Keratinocyte (primary cell): ENCODE measurements around the gene SCAI. TPM values are rescaled to one million over a fixed set of nuclear protein-coding genes. Genes with fewer than 3 reads are reported as not detected.

Experiments
- DNase-seq: peaks from one replicate; pipeline ENCODE4 v3.0.0-alpha.2; 2011; ENCODE audit warnings: low read depth, missing footprints, low spot score
- FAIRE-seq: peaks from 2 replicates; lab custom pipeline; 2011; peaks lifted over from hg19 to GRCh38; lab: Jason Lieb, UNC
- H2AFZ ChIP-seq: 2 replicates; pipeline ENCODE4 v1.6.0; 2012; ENCODE audit warnings: low read length, control low read depth, inconsistent platforms; ENCODE audit not compliant: control insufficient read depth
- H3K27ac ChIP-seq: 2 replicates; pipeline ENCODE4 v1.5.1; 2011; ENCODE audit warnings: low read length; ENCODE audit not compliant: control insufficient read depth, insufficient read depth
- H3K27me3 ChIP-seq: 3 replicates; pipeline ENCODE4 v1.6.0; 2011; ENCODE audit warnings: low read length; ENCODE audit not compliant: control insufficient read depth, insufficient read depth; ENCODE audit errors: extremely low read depth
- H3K36me3 ChIP-seq, 2 experiments: 2 replicates in 1 of 2; 3 replicates in 1 of 2; pipeline ENCODE4 v1.5.1; 2011; ENCODE audit warnings: low read length in 2 of 2, mild to moderate bottlenecking in 1 of 2; ENCODE audit not compliant: control insufficient read depth in 2 of 2, insufficient read depth in 2 of 2; ENCODE audit errors: extremely low read depth in 1 of 2
- H3K4me1 ChIP-seq: 3 replicates; pipeline ENCODE4 v1.5.1; 2011; ENCODE audit warnings: low read length; ENCODE audit not compliant: control insufficient read depth, insufficient read depth; ENCODE audit errors: extremely low read depth
- H3K4me2 ChIP-seq: 3 replicates; pipeline ENCODE4 v1.6.0; 2011; ENCODE audit warnings: low read depth, low read length; ENCODE audit not compliant: control insufficient read depth, insufficient read depth; ENCODE audit errors: extremely low read depth
- H3K4me3 ChIP-seq, 3 experiments: fragments of 200-600 bp in 1 of 3; sonication (generic) in 1 of 3; 2 replicates in 2 of 3; 3 replicates in 1 of 3; pipeline ENCODE4 v1.5.1; 2011 to 2016; ENCODE audit warnings: low read length in 3 of 3, mild to moderate bottlenecking in 3 of 3, control low read depth in 2 of 3, inconsistent platforms in 1 of 3, low read depth in 1 of 3, mixed read lengths in 1 of 3, mixed run types in 1 of 3, moderate library complexity in 1 of 3; ENCODE audit not compliant: control insufficient read depth in 2 of 3, insufficient read depth in 2 of 3; ENCODE audit errors: extremely low read depth in 1 of 3
- H3K79me2 ChIP-seq: 2 replicates; pipeline ENCODE4 v1.6.0; 2012; ENCODE audit warnings: low read length; ENCODE audit not compliant: control insufficient read depth, insufficient read depth
- H3K9ac ChIP-seq: 3 replicates; pipeline ENCODE4 v1.6.0; 2011; ENCODE audit warnings: low read length; ENCODE audit not compliant: control insufficient read depth, insufficient read depth; ENCODE audit errors: extremely low read depth
- H3K9me1 ChIP-seq: 3 replicates; pipeline ENCODE4 v1.6.0; 2011; ENCODE audit warnings: low read length; ENCODE audit not compliant: control insufficient read depth, insufficient read depth; ENCODE audit errors: extremely low read depth
- H3K9me3 ChIP-seq: 2 replicates; pipeline ENCODE4 v1.5.1; 2012; ENCODE audit warnings: low read depth, low read length; ENCODE audit not compliant: control insufficient read depth
- H4K20me1 ChIP-seq: 3 replicates; pipeline ENCODE4 v1.6.0; 2011; ENCODE audit warnings: low read length; ENCODE audit not compliant: control insufficient read depth, insufficient read depth; ENCODE audit errors: extremely low read depth
- EZH2 ChIP-seq: IDR thresholded peaks from one replicate; pipeline ENCODE4 v1.6.1; 2012; ENCODE audit warnings: inconsistent platforms, mild to moderate bottlenecking, low read length, moderate library complexity
- dilution Hi-C: fragments of 300-500 bp; cut with MboI; formaldehyde crosslinking; loops from one replicate; pipeline ENCODE4 v1.7.0; 2020; ENCODE audit warnings: low sequenced_read_pairs; ENCODE audit not compliant: extremely low pct_ligation_motif_present
- polyA plus RNA-seq, 5 experiments: library from polyadenylated mRNA; depleted of rRNA in 3 of 5; stranded (reverse) in 3 of 5; stranded (forward) in 1 of 5; unstranded in 1 of 5; fragments of >200 nt; gene quantifications; 1 replicate in 1 of 5; 2 replicates in 3 of 5; 3 replicates in 1 of 5; pipeline versions ENCODE4 v1.2.1 to v1.2.3, GENCODE V29; 2011 to 2012; ENCODE audit warnings: missing spikeins in 2 of 5, low read depth in 1 of 5, low replicate concordance in 1 of 5
- TF ChIP-seq, protein P1 (sequence below), 3 experiments: IDR thresholded peaks in 1 of 3; conservative IDR thresholded peaks in 1 of 3; optimal IDR thresholded peaks in 1 of 3; 2 replicates in 2 of 3; 3 replicates in 1 of 3; pipeline versions ENCODE3 to v1.5.1; 2011; ENCODE audit warnings: low read length in 3 of 3, mild to moderate bottlenecking in 3 of 3, moderate library complexity in 2 of 3, control low read depth in 1 of 3, inconsistent platforms in 1 of 3; ENCODE audit not compliant: insufficient read depth in 2 of 3; ENCODE audit errors: extremely low read depth in 1 of 3

The SCAI gene
- polyA plus RNA-seq, 1 donor (not counting 4 experiments of a cell fraction or from before 2014, with no cell fraction given) = 3.0 TPM

DNA sequence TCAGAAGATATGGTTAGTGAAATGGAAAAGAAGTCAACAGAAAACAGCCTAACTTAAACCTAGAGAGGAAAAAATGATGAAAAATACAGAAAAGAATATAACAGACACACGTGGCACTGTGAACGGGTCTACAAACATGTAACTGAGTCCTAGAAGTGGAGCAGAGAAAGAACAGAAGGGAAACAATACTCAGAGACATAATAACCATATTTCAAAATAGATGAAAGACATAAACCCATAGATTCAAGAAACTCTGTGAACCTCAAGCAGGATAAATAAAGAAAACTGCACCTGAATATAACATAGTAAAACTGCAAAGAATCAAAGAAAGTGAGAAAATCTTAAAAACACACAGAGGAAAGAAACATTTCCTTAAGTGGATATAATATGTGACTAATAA is 134.7 kb downstream of the SCAI start:
- no peak overlapping the region for H3K27ac ChIP-seq
- H3K9ac ChIP-seq = no peak overlapping the region
- H3K36me3 ChIP-seq = no peaks in the 10 kb centered on the region
- dilution Hi-C loops = no loop called here
- no peak overlapping the region for H2AFZ ChIP-seq
- H3K4me3 ChIP-seq = no peak overlapping the region
- no peaks in the 10 kb centered on the region for H3K4me1 ChIP-seq
- H3K79me2 ChIP-seq = no peaks in the 10 kb centered on the region
- no peaks in the 10 kb centered on the region for H3K9me3 ChIP-seq
- DNase-seq (no peak), FAIRE-seq (no peak)
- H3K9me1 ChIP-seq = no peaks in the 10 kb centered on the region
- H3K27me3 ChIP-seq = no peaks in the 10 kb centered on the region
- no peak overlapping the region for H3K4me2 ChIP-seq
- no peak for TF ChIP-seq EZH2
- TF ChIP-seq, protein P1, sequence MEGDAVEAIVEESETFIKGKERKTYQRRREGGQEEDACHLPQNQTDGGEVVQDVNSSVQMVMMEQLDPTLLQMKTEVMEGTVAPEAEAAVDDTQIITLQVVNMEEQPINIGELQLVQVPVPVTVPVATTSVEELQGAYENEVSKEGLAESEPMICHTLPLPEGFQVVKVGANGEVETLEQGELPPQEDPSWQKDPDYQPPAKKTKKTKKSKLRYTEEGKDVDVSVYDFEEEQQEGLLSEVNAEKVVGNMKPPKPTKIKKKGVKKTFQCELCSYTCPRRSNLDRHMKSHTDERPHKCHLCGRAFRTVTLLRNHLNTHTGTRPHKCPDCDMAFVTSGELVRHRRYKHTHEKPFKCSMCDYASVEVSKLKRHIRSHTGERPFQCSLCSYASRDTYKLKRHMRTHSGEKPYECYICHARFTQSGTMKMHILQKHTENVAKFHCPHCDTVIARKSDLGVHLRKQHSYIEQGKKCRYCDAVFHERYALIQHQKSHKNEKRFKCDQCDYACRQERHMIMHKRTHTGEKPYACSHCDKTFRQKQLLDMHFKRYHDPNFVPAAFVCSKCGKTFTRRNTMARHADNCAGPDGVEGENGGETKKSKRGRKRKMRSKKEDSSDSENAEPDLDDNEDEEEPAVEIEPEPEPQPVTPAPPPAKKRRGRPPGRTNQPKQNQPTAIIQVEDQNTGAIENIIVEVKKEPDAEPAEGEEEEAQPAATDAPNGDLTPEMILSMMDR (optimal IDR thresholded peaks at IDR 0.05 in 1 of 3, IDR thresholded peaks at IDR 0.05 in 1 of 3, conservative IDR thresholded peaks at IDR 0.05 in 1 of 3; ENCODE audit: extremely low read depth in 1 of 3, insufficient read depth in 2 of 3, low read length in 3 of 3) = no peak
- H4K20me1 ChIP-seq = no peaks in the 10 kb centered on the region

- H3K9me1 ChIP-seq = no peaks in the 10 kb centered on the region
- H3K4me2 ChIP-seq = no peak overlapping the region
- H3K27ac ChIP-seq = no peak overlapping the region
- H3K9ac ChIP-seq = no peak overlapping the region
- no peaks in the 10 kb centered on the region for H3K27me3 ChIP-seq
- H3K79me2 ChIP-seq = no peaks in the 10 kb centered on the region
- FAIRE-seq (peak; percentile 20), DNase-seq (no peak)
- no peaks in the 10 kb centered on the region for H3K36me3 ChIP-seq
- H3K9me3 ChIP-seq = no peaks in the 10 kb centered on the region
- H4K20me1 ChIP-seq = no peaks in the 10 kb centered on the region
- dilution Hi-C loops = no loop called here
- H2AFZ ChIP-seq = no peak overlapping the region
- H3K4me3 ChIP-seq = no peak overlapping the region
- no peaks in the 10 kb centered on the region for H3K4me1 ChIP-seq
- TF ChIP-seq, protein P1 (optimal IDR thresholded peaks at IDR 0.05 in 1 of 3, IDR thresholded peaks at IDR 0.05 in 1 of 3, conservative IDR thresholded peaks at IDR 0.05 in 1 of 3; ENCODE audit: extremely low read depth in 1 of 3, insufficient read depth in 2 of 3, low read length in 3 of 3) = no peak
- no peak for TF ChIP-seq EZH2
Measured at GRCh38 chr9:125003332-125003731, 140.0 kb downstream of the SCAI start.
